HCEC 1CT (cell line): ENCODE data around the gene PDE6B.
A peak's percentile ranks its signal among the peaks of the same experiment; 100 is the strongest.

Experiments used
- DNase-seq: peaks from one replicate; pipeline ENCODE4 v3.0.0-alpha.2; 2017

Gene PDE6B

GRCh38 chr4:675036-675882 lies 49.9 kb downstream of the PDE6B start:
- DNase-seq: no peak

- no peak for DNase-seq
Observed at GRCh38 chr4:675980-676870, 50.9 kb downstream of the PDE6B start.

- DNase-seq: no peak
Observed at GRCh38 chr4:676871-677235, 51.5 kb downstream of the PDE6B start.

- DNase-seq: no peak
Observed at GRCh38 chr4:677431-678293, 52.3 kb downstream of the PDE6B start.

GRCh38 chr4:678331-679103 lies 53.1 kb downstream of the PDE6B start:
- DNase-seq: no peak

GRCh38 chr4:679104-679481 lies 53.7 kb downstream of the PDE6B start:
- DNase-seq: no peak

GRCh38 chr4:679629-680028 lies 54.3 kb downstream of the PDE6B start:
- no peak for DNase-seq

- DNase-seq: no peak
Observed at GRCh38 chr4:680091-680490, 54.7 kb downstream of the PDE6B start.

GRCh38 chr4:680551-680927 lies 55.2 kb downstream of the PDE6B start:
- DNase-seq: no peak

GRCh38 chr4:680928-681645 lies 55.7 kb downstream of the PDE6B start:
- DNase-seq: no peak

GRCh38 chr4:681736-682451 lies 56.5 kb downstream of the PDE6B start:
- DNase-seq: no peak

GRCh38 chr4:682490-683172 lies 57.3 kb downstream of the PDE6B start:
- no peak for DNase-seq

- no peak for DNase-seq
Observed at GRCh38 chr4:683247-683897, 58.0 kb downstream of the PDE6B start.

- peak; percentile 19 for DNase-seq
Observed at GRCh38 chr4:683982-684622, 58.7 kb downstream of the PDE6B start.

- DNase-seq: no peak
Observed at GRCh38 chr4:684623-685327, 59.4 kb downstream of the PDE6B start.

- no peak for DNase-seq
Observed at GRCh38 chr4:685679-686412, 60.5 kb downstream of the PDE6B start.

GRCh38 chr4:686413-687040 lies 61.2 kb downstream of the PDE6B start:
- no peak for DNase-seq
